SK-N-SH treated with all-trans-retinoic acid at 6 μM for 48 hours (cell line): ENCODE measurements around the gene CBFB.

Experiments
- ARNTL ChIP-seq: fragments of 450-650 bp; formaldehyde crosslinking; IDR thresholded peaks from 2 replicates; pipeline ENCODE4 v1.5.0; 2020; ENCODE audit warnings: low read depth, mild to moderate bottlenecking, moderate library complexity, borderline replicate concordance
- OSR1 ChIP-seq: fragments of 250-450 bp; sonication (Bioruptor Pico); IDR thresholded peaks from 2 replicates; pipeline ENCODE4 v1.8.0; 2022; ENCODE audit warnings: moderate library complexity, mild to moderate bottlenecking, inconsistent platforms
- RARB ChIP-seq: fragments of 250-450 bp; sonication (Bioruptor Pico); IDR thresholded peaks from 2 replicates; pipeline ENCODE4 v1.8.0; 2021; ENCODE audit warnings: mild to moderate bottlenecking, moderate library complexity
- SNAI2 ChIP-seq: fragments of 250-450 bp; sonication (Bioruptor Pico); IDR thresholded peaks from 2 replicates; pipeline ENCODE4 v1.5.0; 2020; ENCODE audit warnings: mild to moderate bottlenecking, moderate library complexity
- ZC3H10 ChIP-seq: fragments of 250-450 bp; sonication (Bioruptor Pico); IDR thresholded peaks from 2 replicates; pipeline ENCODE4 v1.5.1; 2021; ENCODE audit warnings: mild to moderate bottlenecking, moderate library complexity
- ZFP3 ChIP-seq: fragments of 250-450 bp; sonication (Bioruptor Pico); IDR thresholded peaks from 2 replicates; pipeline ENCODE4 v1.5.0; 2020; ENCODE audit warnings: mild to moderate bottlenecking, moderate library complexity
- ZNF565 ChIP-seq: fragments of 450-650 bp; formaldehyde crosslinking; conservative IDR thresholded peaks from 2 replicates; pipeline ENCODE4 v1.5.0; 2020; ENCODE audit warnings: low read depth, mild to moderate bottlenecking, moderate library complexity
- TF ChIP-seq, protein P1 (sequence below): fragments of 250-450 bp; sonication (Bioruptor Pico); IDR thresholded peaks from 2 replicates; pipeline ENCODE4 v1.5.1; 2021; ENCODE audit warnings: mild to moderate bottlenecking, moderate library complexity
- TF ChIP-seq, protein P2 (sequence below): fragments of 250-450 bp; sonication (Bioruptor Pico); IDR thresholded peaks from 2 replicates; pipeline ENCODE4 v1.5.0; 2020; ENCODE audit warnings: mild to moderate bottlenecking, moderate library complexity
- TF ChIP-seq, protein P3 (sequence below): fragments of 250-450 bp; sonication (Bioruptor Pico); IDR thresholded peaks from 2 replicates; pipeline ENCODE4 v1.8.0; 2020; ENCODE audit warnings: mild to moderate bottlenecking, moderate library complexity, borderline replicate concordance

DNA sequence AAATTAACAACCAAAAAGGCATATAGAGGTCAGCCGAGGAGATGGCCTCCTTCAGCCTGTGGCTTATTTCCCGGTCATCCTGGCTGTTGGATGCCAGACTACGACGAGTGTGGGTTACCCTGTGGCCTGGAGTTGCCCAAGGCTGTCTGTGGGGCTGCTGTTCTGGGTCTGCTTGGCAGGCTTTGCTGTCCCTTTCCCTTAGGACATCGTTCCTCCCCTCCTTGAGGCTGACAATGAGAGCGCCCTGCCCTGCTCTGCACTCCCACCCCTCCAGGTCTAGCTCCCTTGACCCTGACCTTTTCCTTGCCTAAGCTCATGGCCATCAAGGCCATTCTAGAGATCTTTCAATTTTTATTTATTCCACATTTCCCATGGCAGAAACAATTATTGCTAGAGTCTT, 1.9 kb upstream of the CBFB start:
- TF ChIP-seq RARB (CRISPR knock-in tag) (no peak), SNAI2 (CRISPR knock-in tag) (no peak), ZNF565 (CRISPR knock-in tag) (no peak), ARNTL (no peak), ZFP3 (CRISPR knock-in tag) (no peak), OSR1 (CRISPR knock-in tag) (no peak), ZC3H10 (CRISPR knock-in tag) (no peak)
- TF ChIP-seq, protein P1, sequence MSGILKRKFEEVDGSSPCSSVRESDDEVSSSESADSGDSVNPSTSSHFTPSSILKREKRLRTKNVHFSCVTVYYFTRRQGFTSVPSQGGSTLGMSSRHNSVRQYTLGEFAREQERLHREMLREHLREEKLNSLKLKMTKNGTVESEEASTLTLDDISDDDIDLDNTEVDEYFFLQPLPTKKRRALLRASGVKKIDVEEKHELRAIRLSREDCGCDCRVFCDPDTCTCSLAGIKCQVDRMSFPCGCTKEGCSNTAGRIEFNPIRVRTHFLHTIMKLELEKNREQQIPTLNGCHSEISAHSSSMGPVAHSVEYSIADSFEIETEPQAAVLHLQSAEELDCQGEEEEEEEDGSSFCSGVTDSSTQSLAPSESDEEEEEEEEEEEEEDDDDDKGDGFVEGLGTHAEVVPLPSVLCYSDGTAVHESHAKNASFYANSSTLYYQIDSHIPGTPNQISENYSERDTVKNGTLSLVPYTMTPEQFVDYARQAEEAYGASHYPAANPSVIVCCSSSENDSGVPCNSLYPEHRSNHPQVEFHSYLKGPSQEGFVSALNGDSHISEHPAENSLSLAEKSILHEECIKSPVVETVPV, result no peak
- TF ChIP-seq, protein P2, sequence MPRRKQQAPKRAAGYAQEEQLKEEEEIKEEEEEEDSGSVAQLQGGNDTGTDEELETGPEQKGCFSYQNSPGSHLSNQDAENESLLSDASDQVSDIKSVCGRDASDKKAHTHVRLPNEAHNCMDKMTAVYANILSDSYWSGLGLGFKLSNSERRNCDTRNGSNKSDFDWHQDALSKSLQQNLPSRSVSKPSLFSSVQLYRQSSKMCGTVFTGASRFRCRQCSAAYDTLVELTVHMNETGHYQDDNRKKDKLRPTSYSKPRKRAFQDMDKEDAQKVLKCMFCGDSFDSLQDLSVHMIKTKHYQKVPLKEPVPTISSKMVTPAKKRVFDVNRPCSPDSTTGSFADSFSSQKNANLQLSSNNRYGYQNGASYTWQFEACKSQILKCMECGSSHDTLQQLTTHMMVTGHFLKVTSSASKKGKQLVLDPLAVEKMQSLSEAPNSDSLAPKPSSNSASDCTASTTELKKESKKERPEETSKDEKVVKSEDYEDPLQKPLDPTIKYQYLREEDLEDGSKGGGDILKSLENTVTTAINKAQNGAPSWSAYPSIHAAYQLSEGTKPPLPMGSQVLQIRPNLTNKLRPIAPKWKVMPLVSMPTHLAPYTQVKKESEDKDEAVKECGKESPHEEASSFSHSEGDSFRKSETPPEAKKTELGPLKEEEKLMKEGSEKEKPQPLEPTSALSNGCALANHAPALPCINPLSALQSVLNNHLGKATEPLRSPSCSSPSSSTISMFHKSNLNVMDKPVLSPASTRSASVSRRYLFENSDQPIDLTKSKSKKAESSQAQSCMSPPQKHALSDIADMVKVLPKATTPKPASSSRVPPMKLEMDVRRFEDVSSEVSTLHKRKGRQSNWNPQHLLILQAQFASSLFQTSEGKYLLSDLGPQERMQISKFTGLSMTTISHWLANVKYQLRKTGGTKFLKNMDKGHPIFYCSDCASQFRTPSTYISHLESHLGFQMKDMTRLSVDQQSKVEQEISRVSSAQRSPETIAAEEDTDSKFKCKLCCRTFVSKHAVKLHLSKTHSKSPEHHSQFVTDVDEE (CRISPR knock-in tag), result no peak
- TF ChIP-seq, protein P3, sequence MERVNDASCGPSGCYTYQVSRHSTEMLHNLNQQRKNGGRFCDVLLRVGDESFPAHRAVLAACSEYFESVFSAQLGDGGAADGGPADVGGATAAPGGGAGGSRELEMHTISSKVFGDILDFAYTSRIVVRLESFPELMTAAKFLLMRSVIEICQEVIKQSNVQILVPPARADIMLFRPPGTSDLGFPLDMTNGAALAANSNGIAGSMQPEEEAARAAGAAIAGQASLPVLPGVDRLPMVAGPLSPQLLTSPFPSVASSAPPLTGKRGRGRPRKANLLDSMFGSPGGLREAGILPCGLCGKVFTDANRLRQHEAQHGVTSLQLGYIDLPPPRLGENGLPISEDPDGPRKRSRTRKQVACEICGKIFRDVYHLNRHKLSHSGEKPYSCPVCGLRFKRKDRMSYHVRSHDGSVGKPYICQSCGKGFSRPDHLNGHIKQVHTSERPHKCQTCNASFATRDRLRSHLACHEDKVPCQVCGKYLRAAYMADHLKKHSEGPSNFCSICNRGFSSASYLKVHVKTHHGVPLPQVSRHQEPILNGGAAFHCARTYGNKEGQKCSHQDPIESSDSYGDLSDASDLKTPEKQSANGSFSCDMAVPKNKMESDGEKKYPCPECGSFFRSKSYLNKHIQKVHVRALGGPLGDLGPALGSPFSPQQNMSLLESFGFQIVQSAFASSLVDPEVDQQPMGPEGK (CRISPR knock-in tag), result no peak
